ENCODE measurements around the gene NXPH2.

- TF ChIP-seq HMGXB4 (CRISPR knock-in tag; IDR thresholded peaks at IDR 0.05; ENCODE audit: borderline replicate concordance in 1 of 2, low read depth in 1 of 2) (no peak), CTCF (CRISPR knock-in tag; IDR thresholded peaks at IDR 0.05) (no peak), FOXM1 (CRISPR knock-in tag; IDR thresholded peaks at IDR 0.05) (no peak), POLR2A (IDR thresholded peaks at IDR 0.05; ENCODE audit: insufficient read depth in 1 of 2, low read depth in 2 of 2, low read length in 2 of 2) (no peak), CHD2 (IDR thresholded peaks at IDR 0.05; ENCODE audit: low read depth, low read length) (no peak)
Measured at GRCh38 chr2:138811431-138811830, 31.2 kb upstream of the NXPH2 start.

Measured in HepG2 (cell line).